ENCODE data around the gene YIPF3. TPM values are rescaled to one million over a fixed set of nuclear protein-coding genes. Genes with fewer than 3 reads are reported as not detected.

Gene YIPF3
- total and polyA plus RNA-seq, 9 of the 15 experiments (the other 6 are each of a cell fraction or from before 2014, with no cell fraction given), result 27.5 to 75.3 (median 57.6) TPM

- TF ChIP-seq TGIF2 (CRISPR knock-in tag; IDR thresholded peaks at IDR 0.05) (peak; percentile 29; the same call in 1 of the 2 replicates), ZNF174 (CRISPR knock-in tag; IDR thresholded peaks at IDR 0.05) (no peak), PCBP1 (IDR thresholded peaks at IDR 0.05; ENCODE audit: low read depth, low read length, poor library complexity, severe bottlenecking) (no peak), ZBTB40 (IDR thresholded peaks at IDR 0.05) (peak; percentile 99), ZBTB40 (CRISPR knock-in tag; IDR thresholded peaks at IDR 0.05) (no peak), ZNF311 (CRISPR knock-in tag; IDR thresholded peaks at IDR 0.05) (no peak), AFF1 (IDR thresholded peaks at IDR 0.05; ENCODE audit: low read depth in 1 of 2, partially characterized antibody in 2 of 2) (no peak), ZBTB43 (CRISPR knock-in tag; IDR thresholded peaks at IDR 0.05) (0 out of 2 replicates have a peak, but pooled peaks have one; percentile 35), NCOR1 (IDR thresholded peaks at IDR 0.05) (no peak), ARNT (IDR thresholded peaks at IDR 0.05) (peak in 1 of 2 experiments; percentile 48; a peak in 1 of 4 replicates), GABPA (tag; conservative IDR thresholded peaks at IDR 0.05; ENCODE audit: low read depth) (peak; percentile 99), NR2C1 (IDR thresholded peaks at IDR 0.05) (0 out of 2 replicates have a peak, but pooled peaks have one; percentile 45), NR2C1 (tag; IDR thresholded peaks at IDR 0.05) (no peak; the same call in 1 of the 2 replicates)
Observed at GRCh38 chr6:43516697-43517504, at the start of gene YIPF3, which contains the start of gene POLR1C (continued).
